ENCODE measurements around the gene NIN.

DNA sequence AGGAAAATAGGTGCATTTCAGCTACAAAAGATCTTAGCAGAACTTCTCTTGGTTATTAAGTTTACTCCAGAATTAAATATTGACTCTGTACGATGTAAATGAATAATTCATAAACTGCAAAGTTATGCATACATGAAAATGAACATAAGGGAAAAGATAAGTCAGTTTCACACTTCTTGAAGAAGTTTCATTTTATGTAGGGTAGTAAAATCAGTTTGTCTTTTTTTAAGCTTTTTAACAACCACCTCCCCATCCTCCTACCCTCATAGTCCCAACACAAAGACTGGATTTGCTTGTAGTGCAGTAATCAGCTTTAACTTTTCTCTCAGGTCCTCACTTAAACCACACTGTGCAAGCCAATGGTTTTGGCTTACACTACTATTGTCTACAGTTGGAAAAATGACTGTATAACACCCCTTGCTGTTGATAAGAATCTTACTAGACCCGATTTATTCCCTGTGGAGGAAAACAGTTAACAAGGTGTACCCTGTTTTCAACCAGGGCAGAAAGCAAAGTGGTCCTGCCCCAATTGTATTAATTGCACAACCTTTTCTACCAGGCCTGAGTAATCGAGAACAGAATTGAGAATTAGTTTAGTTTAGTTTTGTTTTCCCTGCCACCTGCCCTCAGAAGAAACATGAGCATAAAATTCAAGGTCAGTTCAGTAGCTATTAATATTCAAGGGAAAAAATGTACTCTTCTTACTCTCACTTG, 44.1 kb downstream of the NIN start:
- TF ChIP-seq POLR2A (IDR thresholded peaks at IDR 0.05; ENCODE audit: low read depth, low read length) (no peak), POLR2AphosphoS5 (IDR thresholded peaks at IDR 0.05; ENCODE audit: low read depth, low read length) (no peak)
